Measurements from ENCODE around the gene NKX2-4. TPM values are rescaled to one million over a fixed set of nuclear protein-coding genes. Genes with fewer than 3 reads are reported as not detected.

NKX2-4 gene
- total RNA-seq, 1 donor from 2014 or later: not detected

- DNase-seq: peak; percentile 37
- no peak for ATAC-seq (ENCODE audit: poor library complexity)
Measured at GRCh38 chr20:21395666-21396598, 1.4 kb downstream of the NKX2-4 start.

DNA sequence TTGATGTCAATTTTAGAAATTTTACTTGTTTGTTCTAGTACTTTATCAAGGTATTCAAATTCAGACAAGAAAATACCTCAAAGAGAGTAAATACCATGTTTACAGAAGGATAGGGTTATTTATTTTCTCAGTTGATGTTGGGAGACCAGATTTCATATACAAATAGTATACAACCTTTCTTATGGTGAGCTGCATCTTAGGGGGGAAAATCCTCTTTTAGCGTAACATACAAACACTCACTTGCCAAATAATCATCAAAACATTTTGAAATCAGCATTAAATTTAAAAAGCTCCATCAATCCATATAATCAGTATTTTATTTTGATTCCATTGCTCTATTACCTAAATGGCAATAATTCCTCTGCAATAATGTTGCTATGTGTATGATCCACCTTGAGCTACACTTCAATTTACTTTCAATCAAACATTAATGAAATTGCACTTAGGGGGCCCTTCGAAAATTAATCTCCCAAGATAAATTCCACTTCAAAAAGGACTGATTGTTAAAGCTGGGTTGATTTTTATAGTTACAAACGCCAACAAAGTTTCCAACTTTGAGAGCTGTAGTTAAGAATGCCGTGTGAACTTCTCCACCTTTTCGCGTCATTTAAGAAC, 2.2 kb downstream of the NKX2-4 start:
- intact Hi-C loops (cut with DNase I): no loop called here
- DNase-seq: no peak
- ATAC-seq (ENCODE audit: poor library complexity): no peak

More at GRCh38 chr20:21395666-21396598, 1.4 kb downstream of the NKX2-4 start:
- intact Hi-C loops (cut with DNase I): no loop called here

GRCh38 chr20:21394551-21394950, 2.8 kb downstream of the NKX2-4 start:
- ATAC-seq (ENCODE audit: poor library complexity): no peak
- DNase-seq: no peak
- intact Hi-C loops (cut with DNase I): no loop called here

GRCh38 chr20:21393816-21394519, 3.4 kb downstream of the NKX2-4 start:
- intact Hi-C loops (cut with DNase I): no loop called here
- ATAC-seq (ENCODE audit: poor library complexity) (no peak), DNase-seq (no peak)

DNA sequence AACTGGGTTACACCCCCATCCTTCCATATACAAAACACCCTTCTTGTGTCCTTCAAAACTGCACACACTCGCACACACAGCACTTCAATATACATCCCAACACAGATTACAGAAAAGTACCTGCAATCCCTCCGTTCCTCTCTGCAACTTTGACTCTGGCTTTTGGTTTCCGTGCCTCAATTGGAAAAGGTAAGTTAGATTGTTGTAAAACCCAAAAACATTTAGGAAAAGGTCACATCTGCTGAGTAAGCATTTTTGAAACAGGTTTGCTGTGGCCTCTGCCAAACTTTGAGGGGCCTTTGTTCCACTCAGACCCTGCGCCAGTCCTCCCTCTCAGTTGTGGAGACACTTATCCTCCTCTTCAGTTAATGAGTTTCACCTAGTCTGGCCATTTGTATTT, 4.2 kb downstream of the NKX2-4 start:
- intact Hi-C loops (cut with DNase I): no loop called here
- ATAC-seq (ENCODE audit: poor library complexity): no peak

DNA sequence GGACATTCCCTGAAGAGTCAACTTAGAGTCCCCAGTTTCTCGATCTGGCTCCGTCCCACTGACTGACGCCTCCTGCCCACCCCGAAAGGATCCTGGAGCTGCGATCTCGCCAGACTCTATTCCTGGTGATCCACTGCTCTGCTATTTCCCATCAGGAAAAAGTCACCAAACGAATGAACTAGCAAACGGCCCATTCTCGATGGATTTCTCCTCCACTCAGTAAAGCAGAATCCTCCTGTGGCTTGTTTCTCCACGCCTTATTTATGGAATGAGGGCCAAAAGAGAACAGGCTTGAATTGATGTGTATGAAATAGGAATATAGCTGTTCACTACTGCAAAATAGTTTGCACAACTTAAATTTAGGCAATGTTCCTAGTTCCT, 5.4 kb downstream of the NKX2-4 start:
- intact Hi-C loops (cut with DNase I): no loop called here
- ATAC-seq (ENCODE audit: poor library complexity) (no peak), DNase-seq (no peak)

More for the DNA sequence above, 4.2 kb downstream of the NKX2-4 start:
- DNase-seq: no peak

DNA sequence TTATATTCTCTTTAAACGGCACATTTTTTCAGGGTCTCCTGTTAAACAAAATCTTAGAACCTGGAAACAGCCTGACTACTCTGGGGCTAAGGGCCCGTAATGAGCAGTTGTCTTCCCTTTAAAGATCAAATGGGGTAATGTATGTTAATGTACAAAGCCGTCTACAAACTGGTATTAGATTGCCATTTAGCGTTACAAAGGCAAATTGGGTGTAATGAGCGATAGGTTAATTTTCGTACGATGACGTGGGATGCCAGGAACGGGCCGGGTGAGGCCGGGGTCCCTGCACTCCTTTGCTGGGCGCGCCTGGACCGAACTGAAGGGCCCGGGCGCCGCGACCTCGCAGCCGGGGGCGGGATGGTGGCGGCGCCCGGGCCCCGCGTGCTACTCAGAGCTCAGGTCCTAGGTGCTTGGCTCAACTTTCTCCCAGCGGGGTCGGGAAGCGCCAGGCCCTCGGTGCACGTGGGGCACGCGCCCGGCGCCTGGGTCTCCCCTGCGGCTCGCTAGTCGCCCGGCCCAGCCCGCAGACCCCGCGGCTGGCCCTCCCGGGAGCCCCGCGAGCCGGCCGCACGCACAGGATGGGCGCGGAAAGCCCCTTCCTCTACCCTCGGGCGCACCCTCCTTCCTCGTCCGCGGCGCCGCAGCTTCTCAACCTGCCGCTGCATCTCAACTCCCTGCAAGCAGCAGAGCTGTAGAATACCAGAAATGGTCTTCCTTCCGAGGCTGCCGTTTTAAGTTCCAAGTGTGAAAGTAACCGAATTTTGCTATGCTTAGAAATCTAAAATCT, 5.9 kb downstream of the NKX2-4 start:
- ATAC-seq (ENCODE audit: poor library complexity): no peak
- DNase-seq: peak; percentile 39

DNA sequence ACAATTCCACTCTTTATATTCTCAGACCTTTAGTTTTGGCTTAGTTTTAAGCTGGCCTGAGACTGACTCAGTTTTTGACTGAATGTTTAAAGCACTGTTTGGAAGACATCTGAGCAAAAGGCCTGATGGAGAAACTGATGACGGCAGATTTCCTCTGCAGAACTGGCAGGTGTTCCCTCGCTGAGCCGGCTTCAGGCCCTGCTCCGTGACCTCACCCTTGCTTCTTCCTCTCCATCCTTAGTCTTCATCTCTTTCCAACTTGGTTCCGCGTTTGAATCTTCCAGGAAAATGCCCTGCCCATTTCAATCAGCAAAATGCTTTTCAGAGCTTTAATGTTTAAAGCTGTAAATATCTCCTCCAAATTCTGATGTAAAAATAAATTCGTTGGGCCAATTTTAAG, 6.6 kb downstream of the NKX2-4 start:
- DNase-seq (no peak), ATAC-seq (ENCODE audit: poor library complexity) (no peak)
- intact Hi-C loops (cut with DNase I): no loop called here

More for the DNA sequence above, 5.9 kb downstream of the NKX2-4 start:
- intact Hi-C loops (cut with DNase I): no loop called here

DNA sequence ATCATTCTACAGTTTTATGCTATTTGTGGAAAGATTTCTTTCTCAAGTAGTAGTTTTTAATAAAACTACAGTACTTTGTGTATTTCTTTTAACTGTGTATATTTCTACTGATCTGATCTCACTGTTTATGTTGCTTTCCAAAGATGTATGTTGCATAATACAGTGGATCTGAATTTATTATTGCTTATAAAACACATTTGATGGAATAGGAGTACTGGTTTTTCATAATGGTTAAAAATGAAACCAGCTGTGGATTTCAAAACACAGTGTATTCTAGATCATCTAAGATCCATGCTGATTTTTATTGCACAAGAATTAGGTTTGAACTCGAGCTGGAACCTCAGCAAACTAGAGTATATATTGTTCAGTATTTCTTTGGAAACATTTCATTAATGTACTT, 8.0 kb downstream of the NKX2-4 start:
- DNase-seq (no peak), ATAC-seq (ENCODE audit: poor library complexity) (no peak)
- intact Hi-C loops (cut with DNase I): no loop called here

- no peak for ATAC-seq (ENCODE audit: poor library complexity)
- intact Hi-C loops (cut with DNase I): no loop called here
- no peak for DNase-seq
Measured at GRCh38 chr20:21388566-21388965, 8.8 kb downstream of the NKX2-4 start.

GRCh38 chr20:21387528-21387927, 9.8 kb downstream of the NKX2-4 start:
- no peak for DNase-seq
- ATAC-seq (ENCODE audit: poor library complexity): no peak
- intact Hi-C loops (cut with DNase I): no loop called here

DNA sequence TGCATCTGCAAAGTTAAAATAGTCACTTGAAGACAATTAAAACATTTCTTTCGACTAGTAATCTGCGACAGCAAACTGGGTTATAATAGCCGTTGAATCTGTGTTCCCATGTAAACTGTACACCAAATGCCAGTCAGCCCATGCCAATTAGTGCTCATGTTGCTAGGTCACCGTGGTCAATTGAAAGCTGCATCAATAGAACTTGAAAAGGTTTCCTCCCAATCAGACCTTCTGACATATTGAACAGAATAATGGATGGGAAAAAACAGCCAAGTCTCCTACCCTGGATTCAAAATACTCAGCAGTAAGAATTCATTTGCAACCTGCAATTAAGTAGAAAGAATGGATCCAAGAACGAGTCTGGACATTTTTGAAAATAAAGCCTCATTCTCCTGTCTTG, 11.2 kb downstream of the NKX2-4 start:
- ATAC-seq (ENCODE audit: poor library complexity) (no peak), DNase-seq (no peak)
- intact Hi-C loops (cut with DNase I): no loop called here

DNA sequence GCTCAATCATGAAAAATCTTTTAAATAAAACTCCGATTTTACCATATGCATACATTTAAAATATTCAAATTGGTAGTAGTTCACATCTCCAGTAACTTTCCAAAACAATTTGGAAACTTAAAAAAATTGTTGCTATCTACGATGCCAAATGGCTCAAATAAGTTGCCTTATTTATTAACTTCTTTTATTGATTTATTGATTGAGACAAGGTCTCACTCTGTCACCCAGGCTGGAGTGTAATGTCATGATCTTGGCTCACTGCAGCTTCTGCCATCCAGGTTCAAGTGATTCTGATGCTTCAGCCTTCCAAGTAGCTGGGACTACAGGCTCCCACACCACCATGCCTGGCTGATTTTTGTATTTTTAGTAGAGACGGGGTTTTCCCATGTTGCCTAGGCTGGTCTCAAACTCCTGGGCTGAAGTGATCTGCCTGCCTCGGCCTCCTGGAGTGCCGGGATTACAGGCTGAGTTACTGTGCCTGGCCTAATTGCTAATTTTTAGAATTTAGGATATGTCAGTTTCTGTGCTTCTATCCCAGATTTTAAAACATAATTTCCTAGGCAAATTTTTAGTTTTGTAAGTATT, 12.9 kb downstream of the NKX2-4 start:
- DNase-seq: no peak
- intact Hi-C loops (cut with DNase I): no loop called here
- no peak for ATAC-seq (ENCODE audit: poor library complexity)

GRCh38 chr20:21381619-21382018, 15.7 kb downstream of the NKX2-4 start:
- no peak for ATAC-seq (ENCODE audit: poor library complexity)

DNA sequence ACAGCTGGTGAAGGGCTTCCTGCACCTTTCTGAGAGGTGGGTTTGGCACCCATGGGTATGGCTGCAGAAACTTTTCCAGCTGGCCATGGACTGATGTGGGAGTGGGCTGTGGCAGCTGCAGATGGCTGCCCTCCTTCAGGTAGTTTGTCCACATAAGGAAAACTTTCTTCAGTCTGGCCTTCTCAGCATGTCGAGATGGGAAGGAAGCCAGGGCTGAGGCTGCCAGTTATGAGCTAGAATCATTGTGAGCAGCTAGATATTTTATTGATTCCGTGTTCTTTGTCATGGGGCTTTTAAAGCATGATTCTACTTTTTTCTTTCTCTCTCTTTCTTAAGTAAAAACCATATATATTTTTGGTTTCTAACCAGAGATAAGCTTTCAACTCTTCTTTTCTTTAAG, 16.6 kb downstream of the NKX2-4 start:
- DNase-seq: no peak
- intact Hi-C loops (cut with DNase I): no loop called here

More at GRCh38 chr20:21381619-21382018, 15.7 kb downstream of the NKX2-4 start:
- no peak for DNase-seq
- intact Hi-C loops (cut with DNase I): no loop called here

DNA sequence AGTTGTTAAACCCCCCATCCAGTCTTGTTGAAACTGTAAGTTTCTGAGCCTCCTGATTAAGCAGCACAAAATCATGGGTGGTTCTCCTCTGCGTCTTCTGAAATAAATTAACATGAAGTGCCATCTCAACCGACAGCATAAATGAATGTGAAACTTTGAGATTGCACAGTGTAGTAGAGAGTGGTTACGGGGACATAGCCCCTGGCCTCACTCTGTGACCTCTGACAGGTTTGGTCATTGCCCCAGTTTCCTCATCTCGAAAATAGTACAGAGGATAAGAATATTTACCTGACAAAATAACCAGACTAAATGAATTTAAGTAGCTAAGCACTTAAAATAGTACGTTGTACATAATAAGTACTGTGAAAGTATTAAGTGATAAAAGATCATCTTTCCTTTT, 19.1 kb downstream of the NKX2-4 start:
- DNase-seq (no peak), ATAC-seq (ENCODE audit: poor library complexity) (no peak)
- intact Hi-C loops (cut with DNase I): no loop called here

More for the DNA sequence above, 16.6 kb downstream of the NKX2-4 start:
- no peak for ATAC-seq (ENCODE audit: poor library complexity)

GRCh38 chr20:21377701-21378100, 19.6 kb downstream of the NKX2-4 start:
- DNase-seq (no peak), ATAC-seq (ENCODE audit: poor library complexity) (no peak)
- intact Hi-C loops (cut with DNase I): no loop called here

DNA sequence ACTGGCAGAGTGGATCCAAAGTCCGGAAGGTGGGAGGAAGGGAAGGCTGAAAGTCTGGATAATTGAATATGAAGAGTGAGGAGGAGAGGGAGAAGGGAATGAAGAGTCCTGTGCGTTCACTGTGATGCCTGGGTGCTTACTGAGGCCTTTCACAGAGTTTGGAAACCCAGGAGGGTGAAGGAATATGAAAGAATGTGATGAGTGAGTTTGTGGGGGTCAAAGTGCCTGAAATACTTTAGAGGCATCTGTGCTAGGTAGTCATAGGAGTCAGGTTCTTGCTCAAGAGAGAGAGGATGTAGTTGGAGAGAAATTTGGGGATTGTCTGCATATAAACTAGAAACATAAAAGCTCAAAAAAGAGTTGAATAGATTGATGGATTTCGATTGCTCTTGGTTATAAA, 20.7 kb downstream of the NKX2-4 start:
- no peak for DNase-seq
- ATAC-seq (ENCODE audit: poor library complexity): no peak
- intact Hi-C loops (cut with DNase I): no loop called here
